Measurements from ENCODE around the gene CSNK1A1. TPM values are rescaled to one million over a fixed set of nuclear protein-coding genes. Genes with fewer than 3 reads are reported as not detected.
"Not testable (repeated sequence)": the region's sequence is repeated elsewhere in the genome, so short reads cannot be mapped to it uniquely, and the experiment has no call there.

The CSNK1A1 gene
- total RNA-seq, 1 donor from 2014 or later = 282 TPM

- DNase-seq (ENCODE audit: extremely low spot score, unreplicated experiment) = no peak
- no peak for TF ChIP-seq CTCF (IDR thresholded peaks at IDR 0.05)
- Mint-ChIP-seq H3K9me3 (ENCODE audit: unreplicated experiment) (no peaks in the 10 kb centered on the region), H3K4me3 (ENCODE audit: unreplicated experiment) (no peak overlapping the region), H3K36me3 (ENCODE audit: unreplicated experiment) (peaks cover 30% of the 10 kb centered on the region), H3K27ac (ENCODE audit: unreplicated experiment) (peak overlapping the region; percentile 25), H3K27me3 (ENCODE audit: unreplicated experiment) (no peaks in the 10 kb centered on the region), H3K4me1 (ENCODE audit: unreplicated experiment) (peaks cover 45% of the 10 kb centered on the region)
Measured at GRCh38 chr5:149521739-149522685, 29.2 kb downstream of the CSNK1A1 start.

DNA sequence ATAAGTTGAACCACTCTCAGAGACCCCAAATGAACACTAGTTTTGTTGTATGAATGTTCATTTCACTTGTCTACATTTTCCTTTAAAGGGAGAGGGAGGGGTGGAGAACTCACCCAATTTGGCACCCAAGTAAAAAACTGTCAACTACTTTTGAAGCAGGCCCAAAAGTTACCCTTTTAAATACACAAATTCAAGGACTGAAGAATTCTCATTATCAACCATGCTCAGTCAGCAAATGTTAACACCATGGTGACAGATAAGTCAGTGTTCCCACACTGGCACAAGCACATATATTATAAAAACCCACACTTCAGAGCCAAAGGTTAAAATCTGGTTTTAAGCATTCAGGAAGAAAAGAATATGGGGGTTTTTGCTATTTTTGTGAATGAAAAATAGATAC is 31.6 kb downstream of the CSNK1A1 start:
- H3K4me3 Mint-ChIP-seq (ENCODE audit: unreplicated experiment) = no peak overlapping the region
- H3K9me3 Mint-ChIP-seq (ENCODE audit: unreplicated experiment) = no peaks in the 10 kb centered on the region
- peaks cover 31% of the 10 kb centered on the region for H3K36me3 Mint-ChIP-seq (ENCODE audit: unreplicated experiment)
- peaks cover 55% of the 10 kb centered on the region for H3K4me1 Mint-ChIP-seq (ENCODE audit: unreplicated experiment)
- H3K27me3 Mint-ChIP-seq (ENCODE audit: unreplicated experiment) = no peaks in the 10 kb centered on the region
- peak overlapping the region; percentile 74 for H3K27ac Mint-ChIP-seq (ENCODE audit: unreplicated experiment)
- TF ChIP-seq CTCF (IDR thresholded peaks at IDR 0.05) = no peak
- DNase-seq (ENCODE audit: extremely low spot score, unreplicated experiment) = no peak

GRCh38 chr5:149518620-149519019 is 32.6 kb downstream of the CSNK1A1 start:
- Mint-ChIP-seq H3K27ac (ENCODE audit: unreplicated experiment) (peak overlapping the region; percentile 74), H3K9me3 (ENCODE audit: unreplicated experiment) (no peaks in the 10 kb centered on the region), H3K4me3 (ENCODE audit: unreplicated experiment) (no peak overlapping the region), H3K36me3 (ENCODE audit: unreplicated experiment) (peaks cover 27% of the 10 kb centered on the region), H3K4me1 (ENCODE audit: unreplicated experiment) (peaks cover 57% of the 10 kb centered on the region), H3K27me3 (ENCODE audit: unreplicated experiment) (no peaks in the 10 kb centered on the region)
- no peak for DNase-seq (ENCODE audit: extremely low spot score, unreplicated experiment)
- no peak for TF ChIP-seq CTCF (IDR thresholded peaks at IDR 0.05)

DNA sequence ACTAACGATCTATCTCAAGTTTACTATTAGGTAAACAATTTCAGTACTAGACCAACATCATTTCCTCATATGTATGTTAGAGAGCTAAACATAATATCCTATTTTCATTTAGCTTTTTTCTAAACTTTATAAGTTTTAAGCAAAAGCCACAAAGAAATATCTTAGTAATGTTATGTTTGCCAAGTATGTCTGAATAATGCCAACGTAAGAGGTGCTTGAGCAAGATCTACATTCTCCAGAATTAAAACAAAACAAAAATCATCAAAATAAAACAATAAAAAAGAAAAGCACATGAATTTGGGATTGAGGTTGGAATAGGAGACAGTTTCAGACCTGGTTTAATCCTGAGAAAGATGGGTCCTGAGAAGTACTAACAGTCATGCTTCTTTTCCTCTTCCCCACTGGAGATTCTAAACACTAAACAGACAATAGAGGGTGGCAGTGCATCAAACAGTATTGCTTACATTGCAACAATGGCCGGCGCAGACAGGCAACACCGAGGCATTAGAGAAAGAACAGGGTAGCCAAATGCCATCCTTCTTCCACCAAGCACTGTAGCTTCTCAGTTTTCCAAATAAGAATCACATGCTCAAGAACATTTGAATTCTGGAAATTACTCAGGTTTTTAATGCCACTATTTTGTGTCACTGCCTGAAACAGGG is 33.6 kb downstream of the CSNK1A1 start:
- no peak for TF ChIP-seq CTCF (IDR thresholded peaks at IDR 0.05)
- H3K9me3 Mint-ChIP-seq (ENCODE audit: unreplicated experiment) = no peaks in the 10 kb centered on the region
- no peak overlapping the region for H3K4me3 Mint-ChIP-seq (ENCODE audit: unreplicated experiment)
- peaks cover 25% of the 10 kb centered on the region for H3K36me3 Mint-ChIP-seq (ENCODE audit: unreplicated experiment)
- H3K27ac Mint-ChIP-seq (ENCODE audit: unreplicated experiment) = peak overlapping the region; percentile 74
- no peaks in the 10 kb centered on the region for H3K27me3 Mint-ChIP-seq (ENCODE audit: unreplicated experiment)
- peaks cover 59% of the 10 kb centered on the region for H3K4me1 Mint-ChIP-seq (ENCODE audit: unreplicated experiment)
- no peak for DNase-seq (ENCODE audit: extremely low spot score, unreplicated experiment)

GRCh38 chr5:149514512-149514911 is 36.7 kb downstream of the CSNK1A1 start:
- Mint-ChIP-seq H3K4me3 (ENCODE audit: unreplicated experiment) (no peak overlapping the region), H3K36me3 (ENCODE audit: unreplicated experiment) (peaks cover 34% of the 10 kb centered on the region), H3K4me1 (ENCODE audit: unreplicated experiment) (peaks cover 46% of the 10 kb centered on the region), H3K27ac (ENCODE audit: unreplicated experiment) (peak overlapping the region; percentile 71), H3K9me3 (ENCODE audit: unreplicated experiment) (no peaks in the 10 kb centered on the region), H3K27me3 (ENCODE audit: unreplicated experiment) (no peaks in the 10 kb centered on the region)
- TF ChIP-seq CTCF (IDR thresholded peaks at IDR 0.05) = no peak
- no peak for DNase-seq (ENCODE audit: extremely low spot score, unreplicated experiment)

GRCh38 chr5:149513372-149513947 is 37.8 kb downstream of the CSNK1A1 start:
- not testable (repeated sequence) for H3K9me3 Mint-ChIP-seq (ENCODE audit: unreplicated experiment); H3K4me3 Mint-ChIP-seq (ENCODE audit: unreplicated experiment); H3K27me3 Mint-ChIP-seq (ENCODE audit: unreplicated experiment); H3K27ac Mint-ChIP-seq (ENCODE audit: unreplicated experiment); DNase-seq (ENCODE audit: extremely low spot score, unreplicated experiment)
- Mint-ChIP-seq H3K36me3 (ENCODE audit: unreplicated experiment) (peaks cover 31% of the 10 kb centered on the region), H3K4me1 (ENCODE audit: unreplicated experiment) (peaks cover 37% of the 10 kb centered on the region)

Measured in osteocyte (in vitro differentiated cells).